Right atrium auricular region (tissue), 2 donors: ENCODE results near the gene SLC23A2. TPM values are rescaled to one million over a fixed set of nuclear protein-coding genes. Genes with fewer than 3 reads are reported as not detected.

Experiments used
- DNase-seq: peaks from one replicate; pipeline ENCODE4 v3.0.0-alpha.2; 2019; ENCODE audit warnings: low spot score
- H3K27ac ChIP-seq, 2 donors: fragments of 200-600 bp; sonication (generic); 1 replicate in 1 of 2; 2 replicates in 1 of 2; pipeline ENCODE4 v1.5.1; 2016 to 2019
- H3K27me3 ChIP-seq, 2 donors: fragments of 200-600 bp; sonication (generic); one replicate each; pipeline versions ENCODE4 v1.5.1 to v1.6.0; 2017 to 2019
- H3K36me3 ChIP-seq: fragments of 200-600 bp; sonication (generic); one replicate; pipeline ENCODE4 v1.5.1; 2016
- H3K4me1 ChIP-seq, 2 donors: fragments of 200-600 bp; sonication (generic); one replicate each; pipeline versions ENCODE4 v1.5.1 to v1.6.0; 2017 to 2019
- H3K4me3 ChIP-seq, 2 donors: fragments of 200-600 bp; sonication (generic); 1 replicate in 1 of 2; 2 replicates in 1 of 2; pipeline ENCODE4 v1.5.1; 2017 to 2019; ENCODE audit warnings: mild to moderate bottlenecking in 1 of 2, moderate library complexity in 1 of 2
- H3K9me3 ChIP-seq, 2 donors: fragments of 200-600 bp; sonication (generic); one replicate each; pipeline ENCODE4 v1.5.1; 2019
- CTCF ChIP-seq, 2 donors: fragments of 200-600 bp; sonication (generic); IDR thresholded peaks; one replicate each; pipeline ENCODE4 v1.5.1; 2019; ENCODE audit warnings: antibody characterized with exemption in 2 of 2
- total RNA-seq, 2 donors: library from RNA; depleted of rRNA; stranded (reverse); fragments of >200 nt; gene quantifications; one replicate each; pipeline ENCODE4 v1.1.0, GENCODE V29; 2016

SLC23A2 gene
- total RNA-seq, 2 donors from 2014 or later: 9.8 to 10.8 TPM

DNA sequence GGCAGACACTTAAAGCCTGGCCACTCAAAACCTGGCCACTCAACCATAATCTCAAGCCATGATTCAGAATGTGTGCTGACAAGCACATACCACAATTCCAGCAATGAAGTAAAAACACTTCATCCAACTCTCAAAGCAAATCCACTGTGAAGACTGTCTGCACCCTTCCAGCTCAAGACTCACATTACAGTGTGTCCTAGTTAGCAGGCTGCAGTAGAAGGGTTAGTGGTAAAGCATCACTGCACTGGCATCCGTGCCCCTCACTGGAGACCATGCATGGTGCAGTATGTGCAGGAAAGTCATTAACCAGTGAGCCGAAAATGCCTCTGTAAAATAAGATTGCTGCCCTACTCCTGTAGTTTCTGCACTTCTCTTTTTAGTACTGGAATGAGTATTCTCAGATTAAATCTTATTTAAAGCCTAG, 43.4 kb downstream of the SLC23A2 start:
- H3K27ac ChIP-seq: no peak overlapping the region
- H3K27me3 ChIP-seq: no peaks in the 10 kb centered on the region
- no peak for TF ChIP-seq CTCF (IDR thresholded peaks at IDR 0.05)
- no peaks in the 10 kb centered on the region for H3K36me3 ChIP-seq
- H3K9me3 ChIP-seq: no peaks in the 10 kb centered on the region
- peaks cover 0 to 18% of the 10 kb centered on the region in 2 donors for H3K4me1 ChIP-seq
- H3K4me3 ChIP-seq: no peak overlapping the region
- no peak for DNase-seq

DNA sequence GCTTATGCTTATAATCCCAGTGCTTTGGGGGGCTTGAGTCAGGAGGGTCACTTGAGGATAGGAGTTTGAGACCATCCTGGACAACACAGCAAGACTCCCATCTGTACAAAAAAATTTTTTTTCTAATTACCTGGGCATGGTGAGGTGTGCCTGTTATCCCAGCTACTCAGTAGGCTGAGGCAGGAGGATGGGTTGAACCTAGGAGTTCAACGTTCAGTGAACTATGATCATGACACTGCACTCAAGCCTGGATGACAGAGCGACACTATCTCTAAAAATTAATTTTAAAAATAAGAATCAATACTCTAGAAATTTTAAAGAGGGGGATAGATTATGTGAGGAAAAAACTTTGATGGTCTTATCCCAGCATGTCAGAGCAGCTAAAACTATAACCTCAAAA, 44.1 kb downstream of the SLC23A2 start:
- no peak for DNase-seq
- peaks cover 4% of the 10 kb centered on the region for H3K36me3 ChIP-seq
- H3K4me3 ChIP-seq: no peak overlapping the region
- H3K4me1 ChIP-seq: peaks cover 0 to 13% of the 10 kb centered on the region in 2 donors
- no peaks in the 10 kb centered on the region for H3K9me3 ChIP-seq
- H3K27ac ChIP-seq: no peak overlapping the region
- H3K27me3 ChIP-seq: no peaks in the 10 kb centered on the region
- no peak for TF ChIP-seq CTCF (IDR thresholded peaks at IDR 0.05)

GRCh38 chr20:4956200-4956810, 45.0 kb downstream of the SLC23A2 start:
- Histone ChIP-seq H3K9me3 (no peaks in the 10 kb centered on the region), H3K27ac (no peak overlapping the region), H3K4me1 (peaks cover 0 to 9% of the 10 kb centered on the region in 2 donors), H3K36me3 (peaks cover 4% of the 10 kb centered on the region), H3K4me3 (no peak overlapping the region), H3K27me3 (no peaks in the 10 kb centered on the region)
- TF ChIP-seq CTCF (IDR thresholded peaks at IDR 0.05): peak; percentile 69 to 89
- no peak for DNase-seq

- peaks cover 4% of the 10 kb centered on the region for H3K36me3 ChIP-seq
- H3K27me3 ChIP-seq: no peaks in the 10 kb centered on the region
- H3K27ac ChIP-seq: no peak overlapping the region
- H3K4me1 ChIP-seq: peaks cover 0 to 17% of the 10 kb centered on the region in 2 donors
- H3K9me3 ChIP-seq: no peaks in the 10 kb centered on the region
- DNase-seq: no peak
- TF ChIP-seq CTCF (IDR thresholded peaks at IDR 0.05): no peak
- no peak overlapping the region for H3K4me3 ChIP-seq
These were observed 47.4 kb downstream of the SLC23A2 start for GRCh38 chr20:4953881-4954280.

DNA sequence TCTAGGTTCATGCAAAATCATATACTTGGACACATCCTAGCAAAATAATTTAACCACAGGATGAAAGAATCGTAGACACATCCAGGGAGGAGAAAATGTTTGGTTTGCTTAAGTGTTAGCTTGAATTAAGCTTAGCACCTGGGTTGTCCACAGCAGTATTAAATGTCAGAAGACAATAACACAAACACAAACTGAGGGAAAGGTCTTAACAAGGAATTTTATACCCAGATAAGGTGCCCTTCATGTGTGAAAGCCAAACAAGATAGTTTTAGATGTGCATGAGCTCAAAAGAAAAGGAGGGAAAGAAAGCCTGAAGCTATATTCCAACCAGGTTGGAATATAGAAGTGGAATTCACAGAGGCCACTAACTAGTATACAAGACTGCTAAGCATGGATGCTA, 49.1 kb downstream of the SLC23A2 start:
- TF ChIP-seq CTCF (IDR thresholded peaks at IDR 0.05): no peak
- H3K36me3 ChIP-seq: peaks cover 4% of the 10 kb centered on the region

DNA sequence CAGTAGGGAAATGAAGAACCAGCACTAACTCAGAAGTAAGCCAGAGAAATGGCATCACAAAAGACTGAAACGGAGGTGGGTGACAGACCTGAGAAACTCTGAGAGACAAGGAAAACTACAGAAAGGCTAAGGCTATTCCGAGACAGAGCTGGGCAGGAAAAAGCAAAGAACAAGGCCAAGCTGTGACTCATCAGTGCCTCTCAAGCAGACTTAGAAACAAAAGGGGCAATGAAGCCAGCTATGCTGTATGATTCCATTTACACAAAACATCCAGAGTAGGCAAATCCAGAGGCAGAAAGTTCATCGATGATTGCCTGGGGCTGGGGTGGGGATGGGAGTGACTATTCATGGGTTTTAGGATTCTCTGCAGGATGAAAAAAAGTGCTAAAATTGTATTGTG, 50.0 kb downstream of the SLC23A2 start:
- no peak for TF ChIP-seq CTCF (IDR thresholded peaks at IDR 0.05)
- Histone ChIP-seq H3K27ac (peak overlapping the region; percentile 55), H3K36me3 (peaks cover 4% of the 10 kb centered on the region), H3K27me3 (no peaks in the 10 kb centered on the region), H3K4me3 (no peak overlapping the region), H3K9me3 (no peaks in the 10 kb centered on the region), H3K4me1 (peaks cover 0 to 17% of the 10 kb centered on the region in 2 donors)
- peak; percentile 64 for DNase-seq

More for the DNA sequence above, 49.1 kb downstream of the SLC23A2 start:
- no peak for DNase-seq
- Histone ChIP-seq H3K9me3 (no peaks in the 10 kb centered on the region), H3K4me3 (no peak overlapping the region), H3K27me3 (no peaks in the 10 kb centered on the region), H3K27ac (no peak overlapping the region), H3K4me1 (peaks cover 0 to 17% of the 10 kb centered on the region in 2 donors)
